ENCODE data around the gene PARG. TPM values are rescaled to one million over a fixed set of nuclear protein-coding genes. Genes with fewer than 3 reads are reported as not detected.

PARG gene
- total and polyA plus RNA-seq, 10 donors, result 5.3 to 45.0 (median 29.6) TPM

GRCh38 chr10:49798275-49798674 lies 143.6 kb downstream of the PARG start:
- Histone ChIP-seq H3K4me1 (peaks cover 0 to 9% (median 0%) of the 10 kb centered on the region in 6 donors), H3K4me3 (no peak overlapping the region), H3K36me3 (no peaks in the 10 kb centered on the region), H3K27ac (no peak overlapping the region), H3K9me3 (no peaks in the 10 kb centered on the region), H3K27me3 (replicated peaks in 1 of 7) (peaks cover 0 to 57% (median 9%) of the 10 kb centered on the region in 7 donors)
- no peak for TF ChIP-seq POLR2A (IDR thresholded peaks at IDR 0.05)
- no peak for TF ChIP-seq CTCF (IDR thresholded peaks at IDR 0.05 in 8 of 11, conservative IDR thresholded peaks at IDR 0.05 in 3 of 11)
- TF ChIP-seq POLR2AphosphoS5 (IDR thresholded peaks at IDR 0.05), result no peak
- no peak for DNase-seq
- 70 to 91% (median 79%) methylated on average over 4 of the region's 4 CpGs for WGBS, 5 donors
- intact Hi-C loops (cut with DNase I; ENCODE audit: low total_unique reads), result no loop called here

DNA sequence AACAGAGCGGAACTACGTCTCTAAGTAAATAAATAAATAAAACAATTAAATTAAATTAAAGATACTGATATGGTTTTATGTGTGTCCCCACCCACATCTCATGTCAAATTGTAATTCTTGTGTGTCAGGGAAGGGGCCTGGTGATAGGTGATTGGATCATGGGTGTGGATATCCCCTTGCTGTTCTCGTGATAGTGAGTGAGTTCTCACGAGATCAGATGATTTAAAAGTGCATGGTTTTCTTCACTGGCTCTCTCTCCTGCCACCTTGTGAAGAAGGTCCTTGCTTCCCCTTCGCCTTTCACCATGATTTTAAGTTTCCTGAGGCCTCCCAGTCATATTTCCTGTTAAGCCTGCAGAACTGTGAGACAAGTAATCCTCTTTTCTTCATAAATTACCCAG lies 150.7 kb downstream of the PARG start:
- no peak overlapping the region for H3K4me3 ChIP-seq
- intact Hi-C loops (cut with DNase I; ENCODE audit: low total_unique reads), result no loop called here
- TF ChIP-seq POLR2A (IDR thresholded peaks at IDR 0.05), result no peak
- TF ChIP-seq CTCF (IDR thresholded peaks at IDR 0.05 in 8 of 11, conservative IDR thresholded peaks at IDR 0.05 in 3 of 11), result no peak
- no peak for TF ChIP-seq POLR2AphosphoS5 (IDR thresholded peaks at IDR 0.05)
- no peaks in the 10 kb centered on the region for H3K4me1 ChIP-seq
- H3K27ac ChIP-seq, result no peak overlapping the region
- DNase-seq, result no peak
- no peaks in the 10 kb centered on the region for H3K9me3 ChIP-seq
- 70 to 86% (median 79%) methylated on average over 5 of the region's 5 CpGs for WGBS, 5 donors
- H3K36me3 ChIP-seq, result no peaks in the 10 kb centered on the region
- peaks cover 0 to 32% (median 0%) of the 10 kb centered on the region in 7 donors for H3K27me3 ChIP-seq (replicated peaks in 1 of 7)

DNA sequence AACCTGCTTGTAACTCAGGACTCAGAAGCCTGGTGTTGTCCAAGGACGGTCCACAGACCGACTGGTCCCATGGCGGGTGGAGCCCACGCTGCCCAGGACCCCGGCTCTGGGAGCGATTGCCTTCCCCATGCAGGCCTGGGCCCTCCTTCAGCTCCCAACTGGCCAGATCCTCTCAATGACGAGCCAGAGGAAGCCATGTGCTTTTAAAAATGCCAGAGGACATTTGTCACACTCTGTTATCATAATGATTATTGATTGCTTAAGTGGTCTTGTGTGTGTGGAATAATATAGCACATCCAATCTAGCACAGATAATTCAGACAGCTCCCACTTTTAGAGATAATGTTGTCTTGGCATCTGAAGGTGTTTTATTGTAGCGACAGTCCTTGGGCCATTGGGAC lies 157.1 kb downstream of the PARG start:
- Histone ChIP-seq H3K4me1 (no peaks in the 10 kb centered on the region), H3K27me3 (replicated peaks in 1 of 7) (peaks cover 0 to 51% (median 3%) of the 10 kb centered on the region in 7 donors), H3K9me3 (no peaks in the 10 kb centered on the region), H3K4me3 (no peak overlapping the region), H3K27ac (no peak overlapping the region), H3K36me3 (no peaks in the 10 kb centered on the region)
- TF ChIP-seq CTCF (IDR thresholded peaks at IDR 0.05 in 8 of 11, conservative IDR thresholded peaks at IDR 0.05 in 3 of 11) (no peak), POLR2A (IDR thresholded peaks at IDR 0.05) (no peak), POLR2AphosphoS5 (IDR thresholded peaks at IDR 0.05) (no peak)
- WGBS, 5 donors, result 62 to 84% (median 76%) methylated on average over 3 to 8 of the region's 8 CpGs
- DNase-seq, result no peak
- intact Hi-C loops (cut with DNase I; ENCODE audit: low total_unique reads), result no loop called here

DNA sequence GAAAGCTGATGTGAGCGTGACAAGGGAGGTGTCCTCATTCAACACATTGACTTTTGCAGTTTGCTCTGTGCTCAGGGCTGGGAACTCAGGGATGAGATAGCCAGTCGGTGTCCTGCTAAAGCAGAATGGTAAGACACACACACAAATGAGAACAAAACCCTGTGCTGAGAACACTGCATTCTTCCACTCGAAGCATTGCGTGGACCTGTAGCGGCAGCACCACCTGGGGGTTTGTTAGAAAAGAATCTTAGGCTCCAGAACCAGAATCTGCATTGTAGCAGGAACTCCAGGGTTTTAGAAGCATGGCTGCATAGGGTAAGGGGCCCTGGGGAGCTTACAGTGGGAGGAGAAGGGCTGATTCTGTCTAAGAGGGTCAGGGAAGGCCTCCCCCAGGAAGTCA lies 158.2 kb downstream of the PARG start:
- 64 to 73% (median 70%) methylated on average over 5 of the region's 5 CpGs for WGBS, 5 donors
- H3K27me3 ChIP-seq (replicated peaks in 1 of 7), result peaks cover 0 to 49% (median 3%) of the 10 kb centered on the region in 7 donors
- H3K4me3 ChIP-seq, result no peak overlapping the region
- DNase-seq, result no peak
- intact Hi-C loops (cut with DNase I; ENCODE audit: low total_unique reads), result no loop called here
- H3K9me3 ChIP-seq, result no peaks in the 10 kb centered on the region
- no peaks in the 10 kb centered on the region for H3K36me3 ChIP-seq
- TF ChIP-seq POLR2AphosphoS5 (IDR thresholded peaks at IDR 0.05) (no peak), POLR2A (IDR thresholded peaks at IDR 0.05) (no peak), CTCF (IDR thresholded peaks at IDR 0.05 in 8 of 11, conservative IDR thresholded peaks at IDR 0.05 in 3 of 11) (no peak)
- no peaks in the 10 kb centered on the region for H3K4me1 ChIP-seq
- H3K27ac ChIP-seq, result no peak overlapping the region
